ENCODE data around the gene JUNB.

DNA sequence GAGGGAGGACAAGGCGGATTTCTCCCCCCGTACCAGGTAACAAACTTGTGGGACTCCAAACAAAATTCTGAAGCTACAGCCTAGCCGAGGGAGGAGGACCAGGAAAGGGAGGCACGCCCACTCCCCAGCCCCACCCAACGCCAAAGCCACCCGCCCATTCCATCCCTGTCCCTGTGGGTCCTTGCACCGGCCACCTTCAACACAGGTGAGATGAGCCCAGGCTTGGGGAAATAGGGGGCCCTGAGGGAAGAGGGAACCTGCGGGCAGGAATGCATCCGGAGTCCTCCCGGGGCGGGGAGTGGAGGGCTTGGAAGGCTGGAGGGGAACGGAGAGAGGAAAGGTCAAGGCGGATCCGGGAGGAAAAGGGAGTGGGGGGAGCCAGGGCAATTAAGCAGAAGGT is 39.7 kb upstream of the JUNB start, which contains the start of gene BEST2:
- TF ChIP-seq, protein P1, sequence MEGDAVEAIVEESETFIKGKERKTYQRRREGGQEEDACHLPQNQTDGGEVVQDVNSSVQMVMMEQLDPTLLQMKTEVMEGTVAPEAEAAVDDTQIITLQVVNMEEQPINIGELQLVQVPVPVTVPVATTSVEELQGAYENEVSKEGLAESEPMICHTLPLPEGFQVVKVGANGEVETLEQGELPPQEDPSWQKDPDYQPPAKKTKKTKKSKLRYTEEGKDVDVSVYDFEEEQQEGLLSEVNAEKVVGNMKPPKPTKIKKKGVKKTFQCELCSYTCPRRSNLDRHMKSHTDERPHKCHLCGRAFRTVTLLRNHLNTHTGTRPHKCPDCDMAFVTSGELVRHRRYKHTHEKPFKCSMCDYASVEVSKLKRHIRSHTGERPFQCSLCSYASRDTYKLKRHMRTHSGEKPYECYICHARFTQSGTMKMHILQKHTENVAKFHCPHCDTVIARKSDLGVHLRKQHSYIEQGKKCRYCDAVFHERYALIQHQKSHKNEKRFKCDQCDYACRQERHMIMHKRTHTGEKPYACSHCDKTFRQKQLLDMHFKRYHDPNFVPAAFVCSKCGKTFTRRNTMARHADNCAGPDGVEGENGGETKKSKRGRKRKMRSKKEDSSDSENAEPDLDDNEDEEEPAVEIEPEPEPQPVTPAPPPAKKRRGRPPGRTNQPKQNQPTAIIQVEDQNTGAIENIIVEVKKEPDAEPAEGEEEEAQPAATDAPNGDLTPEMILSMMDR (conservative IDR thresholded peaks at IDR 0.05), result no peak
- TF ChIP-seq ZFX (IDR thresholded peaks at IDR 0.05), result no peak

Measured in C4-2B (cell line).